Pancreas (tissue), 10 donors: Measurements from ENCODE around the gene PRDM15. TPM values are rescaled to one million over a fixed set of nuclear protein-coding genes. Genes with fewer than 3 reads are reported as not detected.

Source experiments
- ATAC-seq, 4 donors: fragments of 200-7000 bp; cut with Tn5 transposase; one replicate each; pipeline versions ENCODE4 v1.8.0 to v1.9.1; 2020; ENCODE audit warnings: mild to moderate bottlenecking in 4 of 4, moderate library complexity in 4 of 4
- DNase-seq, 6 donors: peaks; one replicate each; pipeline ENCODE4 v3.0.0-alpha.2; 2020
- FAIRE-seq: peaks from 2 replicates; lab custom pipeline; 2012; peaks lifted over from hg19 to GRCh38; lab: Jason Lieb, UNC
- H3K27ac ChIP-seq, 4 donors: fragments of 200-600 bp; sonication (generic); 1 replicate in 3 of 4; 2 replicates in 1 of 4; pipeline versions ENCODE4 v1.5.0 to v1.8.0; 2020
- H3K27me3 ChIP-seq, 4 donors: fragments of 200-600 bp; one replicate each; pipeline ENCODE4 v1.8.0; 2021
- H3K36me3 ChIP-seq, 3 donors: fragments of 200-600 bp; sonication (generic) in 1 of 3; one replicate each; pipeline versions ENCODE4 v1.5.0 to v1.8.0; 2020 to 2021
- H3K4me1 ChIP-seq, 3 donors: fragments of 200-600 bp; one replicate each; pipeline ENCODE4 v1.8.0; 2021
- H3K4me3 ChIP-seq, 4 donors: fragments of 200-600 bp; sonication (generic) in 2 of 4; one replicate each; pipeline versions ENCODE4 v1.5.0 to v1.8.0; 2020 to 2021
- H3K9me3 ChIP-seq, 4 donors: fragments of 200-600 bp; one replicate each; pipeline ENCODE4 v1.8.0; 2021
- CTCF ChIP-seq, 4 donors: fragments of 200-600 bp; sonication (generic) in 3 of 4; IDR thresholded peaks; one replicate each; pipeline versions ENCODE4 v1.5.0 to v1.8.0; 2021; ENCODE audit warnings: antibody characterized with exemption in 4 of 4
- WGBS, 2 donors: extraction: QIAGEN DNeasy Blood & Tissue Kit; methylation state at CpG; one replicate each; pipeline ENCODE4 v1.1.7; 2013; 5-methylcytosine and 5-hydroxymethylcytosine counted together
- intact Hi-C, 3 donors: fragments of 100-400 bp; cut with DNase I; formaldehyde crosslinking; loops; one replicate each; pipeline versions ENCODE4 v1.11.1 to v1.14.2; 2022
- polyA plus RNA-seq, 2 donors: library from polyadenylated mRNA; stranded (reverse); fragments of 200-250 nt; gene quantifications; one replicate each; pipeline ENCODE4 v1.2.3, GENCODE V29; 2013
- total RNA-seq, 6 donors: library from RNA; stranded (reverse); fragmentation: NEBNext Ultra II Directional in 4 of 6; extraction: Animal tissue kit (Norgen Biotek cat#: 25700) in 4 of 6; gene quantifications; one replicate each; pipeline versions ENCODE4 v1.2.1 to v1.2.4, GENCODE V29; 2021 to 2023
- donor health status: healthy with polysubstance abuse.
- donor health status: DM: no; HTN: no; CAD: no; lungs with moderate emphysema.
- donor health status: DM: no; HTN: no; CAD: no.
- donor health status: control.
- donor health status: control.
- donor health status: Bipolar disorder and iron deficiency.
- donor health status: DM: yes; HTN: yes; CAD: no.
- donor health status: DM: no; HTN: no; CAD: no.
- donor health status: DM: no; HTN: no; CAD: no.
- donor health status: DM: yes; HTN: yes; CAD: no.

PRDM15 gene
- total and polyA plus RNA-seq, 8 donors: 1.6 to 3.9 (median 3.4) TPM

GRCh38 chr21:41827951-41828883, 50.9 kb downstream of the PRDM15 start:
- H3K27me3 ChIP-seq: no peaks in the 10 kb centered on the region
- ATAC-seq (no peak), DNase-seq (no peak), FAIRE-seq (no peak)
- no peaks in the 10 kb centered on the region for H3K9me3 ChIP-seq
- intact Hi-C loops: loop anchor here in 1 of 3 donors (10.0 kb wide), 2 partner anchors 57 to 287 kb away; no protein-coding TSS in a partner anchor
- no peak overlapping the region for H3K4me3 ChIP-seq
- no peaks in the 10 kb centered on the region for H3K4me1 ChIP-seq
- no peak for TF ChIP-seq CTCF (IDR thresholded peaks at IDR 0.05)
- H3K27ac ChIP-seq: no peak overlapping the region
- 87 to 90% methylated on average over 42 of the region's 42 CpGs for WGBS, 2 donors
- no peaks in the 10 kb centered on the region for H3K36me3 ChIP-seq

- no peaks in the 10 kb centered on the region for H3K36me3 ChIP-seq
- WGBS, 2 donors: 92 to 94% methylated on average over 16 of the region's 16 CpGs
- no peaks in the 10 kb centered on the region for H3K27me3 ChIP-seq
- intact Hi-C loops: loop anchor here in 1 of 3 donors (10.0 kb wide), 2 partner anchors 59 to 289 kb away; no protein-coding TSS in a partner anchor
- no peak overlapping the region for H3K27ac ChIP-seq
- no peaks in the 10 kb centered on the region for H3K9me3 ChIP-seq
- no peaks in the 10 kb centered on the region for H3K4me1 ChIP-seq
- no peak for FAIRE-seq
- ATAC-seq: no peak
- H3K4me3 ChIP-seq: no peak overlapping the region
- no peak for DNase-seq
- TF ChIP-seq CTCF (IDR thresholded peaks at IDR 0.05): no peak
Measured at GRCh38 chr21:41825881-41826280, 53.3 kb downstream of the PRDM15 start.

GRCh38 chr21:41825216-41825615, 53.9 kb downstream of the PRDM15 start:
- WGBS, 2 donors: 80 to 86% methylated on average over 15 of the region's 15 CpGs
- Histone ChIP-seq H3K36me3 (no peaks in the 10 kb centered on the region), H3K4me3 (no peak overlapping the region), H3K27me3 (no peaks in the 10 kb centered on the region), H3K4me1 (no peaks in the 10 kb centered on the region), H3K9me3 (no peaks in the 10 kb centered on the region), H3K27ac (no peak overlapping the region)
- ATAC-seq (no peak), FAIRE-seq (no peak), DNase-seq (no peak)
- TF ChIP-seq CTCF (IDR thresholded peaks at IDR 0.05): no peak
- intact Hi-C loops: loop anchor here in 1 of 3 donors (10.0 kb wide), 2 partner anchors 60 to 290 kb away; no protein-coding TSS in a partner anchor

- H3K9me3 ChIP-seq: no peaks in the 10 kb centered on the region
- intact Hi-C loops: loop anchor here in 1 of 3 donors (10.0 kb wide), 2 partner anchors 60 to 290 kb away; no protein-coding TSS in a partner anchor
- H3K4me1 ChIP-seq: no peaks in the 10 kb centered on the region
- ATAC-seq (no peak), FAIRE-seq (no peak), DNase-seq (no peak)
- H3K27me3 ChIP-seq: no peaks in the 10 kb centered on the region
- WGBS, 2 donors: 86 to 87% methylated on average over 22 of the region's 22 CpGs
- no peak overlapping the region for H3K27ac ChIP-seq
- no peak for TF ChIP-seq CTCF (IDR thresholded peaks at IDR 0.05)
- H3K4me3 ChIP-seq: no peak overlapping the region
- H3K36me3 ChIP-seq: no peaks in the 10 kb centered on the region
Measured at GRCh38 chr21:41824466-41825207, 54.5 kb downstream of the PRDM15 start.
